BE2C (cell line): ENCODE results near the gene CNNM1.

ENCODE experiments used
- DNase-seq: peaks from one replicate; pipeline ENCODE4 v3.0.0-alpha.2; 2020
- H3K27me3 ChIP-seq: fragments of 250-450 bp; sonication (Bioruptor Pico); 2 replicates; pipeline ENCODE4 v1.5.1; 2020; ENCODE audit warnings: mild to moderate bottlenecking
- H3K36me3 ChIP-seq: fragments of 250-450 bp; sonication (Bioruptor Pico); 2 replicates; pipeline ENCODE4 v1.5.1; 2020; ENCODE audit warnings: mild to moderate bottlenecking
- H3K4me1 ChIP-seq: fragments of 250-450 bp; sonication (Bioruptor Pico); 2 replicates; pipeline ENCODE4 v1.5.1; 2020
- H3K4me3 ChIP-seq: 2 replicates; pipeline ENCODE4 v1.5.1; 2011; ENCODE audit warnings: low read depth, low read length
- H3K9me3 ChIP-seq: fragments of 250-450 bp; sonication (Bioruptor Pico); 2 replicates; pipeline ENCODE4 v1.5.1; 2020
- CTCF ChIP-seq: IDR thresholded peaks from 2 replicates; pipeline ENCODE4 v1.5.1; 2012; ENCODE audit warnings: mild to moderate bottlenecking, low read depth, low read length

The CNNM1 gene

DNA sequence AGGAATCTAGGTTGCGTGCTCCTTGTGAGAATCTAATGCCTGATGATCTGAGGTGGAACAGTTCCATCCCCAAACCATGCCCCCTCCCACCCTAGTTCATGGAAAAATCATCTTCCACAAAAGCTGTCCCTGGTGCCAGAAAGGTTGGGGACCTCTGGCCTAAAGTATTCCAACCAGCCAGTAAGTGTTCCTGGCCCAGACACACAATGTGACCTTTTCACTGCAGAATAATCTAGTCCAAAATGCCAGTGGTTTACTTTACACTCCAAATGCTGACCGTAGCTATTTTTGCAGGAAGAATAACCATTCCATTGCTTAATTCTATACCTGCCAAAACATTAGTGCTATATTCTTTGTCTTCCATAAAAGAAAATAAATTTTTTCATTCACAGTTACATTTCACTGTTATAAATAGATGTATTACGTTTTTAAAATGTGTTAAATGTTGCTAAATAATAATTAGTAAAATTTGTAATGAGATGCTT is 10.4 kb downstream of the CNNM1 start:
- Histone ChIP-seq H3K4me3 (no peak overlapping the region), H3K36me3 (no peaks in the 10 kb centered on the region), H3K27me3 (no peaks in the 10 kb centered on the region), H3K4me1 (no peaks in the 10 kb centered on the region), H3K9me3 (no peaks in the 10 kb centered on the region)
- no peak for TF ChIP-seq CTCF
- DNase-seq = no peak

GRCh38 chr10:99340650-99341049 is 11.5 kb downstream of the CNNM1 start:
- no peaks in the 10 kb centered on the region for H3K36me3 ChIP-seq
- H3K4me1 ChIP-seq = no peaks in the 10 kb centered on the region
- no peak for DNase-seq
- no peak for TF ChIP-seq CTCF
- no peak overlapping the region for H3K4me3 ChIP-seq
- H3K27me3 ChIP-seq = no peaks in the 10 kb centered on the region
- H3K9me3 ChIP-seq = no peaks in the 10 kb centered on the region

DNA sequence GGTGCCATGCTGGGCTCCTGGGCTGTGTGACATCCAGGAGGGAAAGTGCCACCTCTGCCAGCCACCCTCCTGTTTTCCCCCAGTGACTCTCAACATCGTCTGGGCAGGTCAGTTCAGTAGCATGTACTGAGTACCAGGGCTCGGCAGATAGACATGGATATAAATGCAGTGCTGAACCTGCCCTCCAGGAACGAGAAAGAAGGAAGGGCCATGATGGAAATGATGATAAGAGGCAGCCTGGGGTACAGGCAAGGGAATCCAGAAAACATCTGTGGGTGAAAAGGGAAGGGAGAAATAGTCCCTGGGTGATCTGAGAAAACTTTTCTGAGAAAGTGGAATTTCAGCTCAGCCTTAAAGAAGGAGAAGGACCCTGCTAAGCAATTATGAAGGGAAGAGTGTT is 12.1 kb downstream of the CNNM1 start:
- TF ChIP-seq CTCF = no peak
- Histone ChIP-seq H3K36me3 (no peaks in the 10 kb centered on the region), H3K4me3 (no peak overlapping the region), H3K9me3 (no peaks in the 10 kb centered on the region), H3K27me3 (no peaks in the 10 kb centered on the region), H3K4me1 (no peaks in the 10 kb centered on the region)
- DNase-seq = no peak

- DNase-seq = no peak
Measured at GRCh38 chr10:99341860-99342490, 12.8 kb downstream of the CNNM1 start.

GRCh38 chr10:99343262-99343661 is 14.1 kb downstream of the CNNM1 start:
- H3K4me1 ChIP-seq = no peaks in the 10 kb centered on the region
- TF ChIP-seq CTCF = no peak
- no peak for DNase-seq
- no peaks in the 10 kb centered on the region for H3K36me3 ChIP-seq
- no peak overlapping the region for H3K4me3 ChIP-seq
- no peaks in the 10 kb centered on the region for H3K9me3 ChIP-seq
- H3K27me3 ChIP-seq = no peaks in the 10 kb centered on the region

More at GRCh38 chr10:99341860-99342490, 12.8 kb downstream of the CNNM1 start:
- no peaks in the 10 kb centered on the region for H3K9me3 ChIP-seq
- H3K4me1 ChIP-seq = no peaks in the 10 kb centered on the region
- no peaks in the 10 kb centered on the region for H3K36me3 ChIP-seq
- no peak for TF ChIP-seq CTCF
- no peaks in the 10 kb centered on the region for H3K27me3 ChIP-seq
- H3K4me3 ChIP-seq = no peak overlapping the region

DNA sequence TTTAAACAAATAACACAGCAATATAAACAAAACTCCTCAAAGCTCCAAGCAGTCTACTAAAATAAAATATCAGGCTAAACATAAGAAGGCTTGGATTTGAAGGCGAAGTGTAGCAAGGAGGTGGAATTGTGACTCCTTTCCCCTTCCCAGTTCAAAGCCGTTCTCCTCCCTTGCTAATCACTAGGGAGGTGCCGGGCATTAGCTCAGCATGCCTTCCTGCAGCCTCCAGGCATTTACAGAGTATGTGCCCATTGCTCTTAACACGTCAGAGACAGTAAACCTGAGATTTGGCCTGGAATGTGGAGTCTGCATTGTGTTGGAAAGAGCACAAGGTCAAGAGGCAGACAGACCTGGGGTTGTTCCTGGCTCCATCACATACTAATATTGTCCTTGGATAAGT is 15.6 kb downstream of the CNNM1 start:
- H3K27me3 ChIP-seq = no peaks in the 10 kb centered on the region
- H3K9me3 ChIP-seq = no peaks in the 10 kb centered on the region
- H3K36me3 ChIP-seq = no peaks in the 10 kb centered on the region
- TF ChIP-seq CTCF = no peak
- no peak for DNase-seq
- H3K4me1 ChIP-seq = no peaks in the 10 kb centered on the region
- no peak overlapping the region for H3K4me3 ChIP-seq
